ENCODE results near the gene EFL1. TPM values are rescaled to one million over a fixed set of nuclear protein-coding genes. Genes with fewer than 3 reads are reported as not detected.

EFL1 gene
- total and polyA plus RNA-seq, 9 of the 15 experiments (the other 6 are each of a cell fraction or from before 2014, with no cell fraction given), result 4.8 to 32.5 (median 16.9) TPM

DNA sequence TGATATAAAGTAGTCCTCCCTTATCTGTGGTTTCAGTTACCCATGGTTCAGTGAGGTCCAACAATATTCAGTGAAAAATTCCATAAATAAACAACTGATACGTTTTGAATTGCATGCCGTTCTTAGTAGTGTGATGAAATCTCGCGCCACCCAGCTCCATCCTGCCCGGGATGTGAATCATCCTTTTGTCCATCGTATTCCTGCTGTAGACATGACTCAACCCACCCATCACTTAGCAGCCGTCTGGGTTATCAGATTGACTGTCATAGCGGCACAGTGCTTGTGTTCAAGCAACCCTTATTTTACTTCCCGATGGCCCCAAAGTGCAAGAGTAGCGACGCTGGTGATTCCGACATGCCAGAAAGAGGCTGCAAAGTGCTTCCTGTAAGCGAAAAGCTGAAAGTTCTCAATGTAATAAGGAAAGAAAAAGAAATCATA lies 168.7 kb downstream of the EFL1 start (continued):
- TF ChIP-seq ZNF445 (CRISPR knock-in tag; IDR thresholded peaks at IDR 0.05; ENCODE audit: low read depth) (no peak), TCF3 (CRISPR knock-in tag; IDR thresholded peaks at IDR 0.05) (no peak), POLR2H (tag; IDR thresholded peaks at IDR 0.05; ENCODE audit: low read depth) (peak; percentile 78), E2F3 (CRISPR knock-in tag; IDR thresholded peaks at IDR 0.05) (no peak), ZNF175 (CRISPR knock-in tag; IDR thresholded peaks at IDR 0.05; ENCODE audit: low read depth) (peak; percentile 82), ZNF644 (tag; IDR thresholded peaks at IDR 0.05; ENCODE audit: low read depth) (no peak), MYBL2 (IDR thresholded peaks at IDR 0.05; ENCODE audit: low read depth) (0 out of 2 replicates have a peak, but pooled peaks have one; percentile 45), MYBL2 (CRISPR knock-in tag; IDR thresholded peaks at IDR 0.05; ENCODE audit: borderline replicate concordance) (no peak), HNRNPLL (IDR thresholded peaks at IDR 0.05; ENCODE audit: low read depth, low read length, poor library complexity, severe bottlenecking) (no peak), ETS2 (tag; IDR thresholded peaks at IDR 0.05; ENCODE audit: borderline replicate concordance, poor library complexity, severe bottlenecking) (no peak), PYGO2 (tag; IDR thresholded peaks at IDR 0.05) (no peak), NCOR1 (IDR thresholded peaks at IDR 0.05) (peak; percentile 36; the same call in 1 of the 2 replicates), NR2C2 (CRISPR knock-in tag; IDR thresholded peaks at IDR 0.05) (no peak), NR2C2 (tag; IDR thresholded peaks at IDR 0.05) (peak; percentile 49; the same call in 1 of the 2 replicates), PHTF2 (CRISPR knock-in tag; IDR thresholded peaks at IDR 0.05) (no peak), PML (IDR thresholded peaks at IDR 0.05; ENCODE audit: low read length) (no peak), SREBF1 (IDR thresholded peaks at IDR 0.05; ENCODE audit: borderline replicate concordance, low read depth, low read length) (no peak), ZNF79 (CRISPR knock-in tag; IDR thresholded peaks at IDR 0.05; ENCODE audit: low read depth) (no peak), CBX8 (IDR thresholded peaks at IDR 0.05; ENCODE audit: borderline replicate concordance, extremely low read depth, low read depth, low read length, poor library complexity, severe bottlenecking) (no peak), FOXM1 (IDR thresholded peaks at IDR 0.05; ENCODE audit: low read depth) (peak; percentile 96), FOXM1 (CRISPR knock-in tag; IDR thresholded peaks at IDR 0.05; ENCODE audit: low read depth) (no peak), KDM5B (IDR thresholded peaks at IDR 0.05; ENCODE audit: insufficient replicate concordance, low read depth, low read length) (no peak)
- TF ChIP-seq, protein P1, sequence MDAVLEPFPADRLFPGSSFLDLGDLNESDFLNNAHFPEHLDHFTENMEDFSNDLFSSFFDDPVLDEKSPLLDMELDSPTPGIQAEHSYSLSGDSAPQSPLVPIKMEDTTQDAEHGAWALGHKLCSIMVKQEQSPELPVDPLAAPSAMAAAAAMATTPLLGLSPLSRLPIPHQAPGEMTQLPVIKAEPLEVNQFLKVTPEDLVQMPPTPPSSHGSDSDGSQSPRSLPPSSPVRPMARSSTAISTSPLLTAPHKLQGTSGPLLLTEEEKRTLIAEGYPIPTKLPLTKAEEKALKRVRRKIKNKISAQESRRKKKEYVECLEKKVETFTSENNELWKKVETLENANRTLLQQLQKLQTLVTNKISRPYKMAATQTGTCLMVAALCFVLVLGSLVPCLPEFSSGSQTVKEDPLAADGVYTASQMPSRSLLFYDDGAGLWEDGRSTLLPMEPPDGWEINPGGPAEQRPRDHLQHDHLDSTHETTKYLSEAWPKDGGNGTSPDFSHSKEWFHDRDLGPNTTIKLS (IDR thresholded peaks at IDR 0.05; ENCODE audit: borderline replicate concordance, low read depth), result no peak
- TF ChIP-seq, protein P2, sequence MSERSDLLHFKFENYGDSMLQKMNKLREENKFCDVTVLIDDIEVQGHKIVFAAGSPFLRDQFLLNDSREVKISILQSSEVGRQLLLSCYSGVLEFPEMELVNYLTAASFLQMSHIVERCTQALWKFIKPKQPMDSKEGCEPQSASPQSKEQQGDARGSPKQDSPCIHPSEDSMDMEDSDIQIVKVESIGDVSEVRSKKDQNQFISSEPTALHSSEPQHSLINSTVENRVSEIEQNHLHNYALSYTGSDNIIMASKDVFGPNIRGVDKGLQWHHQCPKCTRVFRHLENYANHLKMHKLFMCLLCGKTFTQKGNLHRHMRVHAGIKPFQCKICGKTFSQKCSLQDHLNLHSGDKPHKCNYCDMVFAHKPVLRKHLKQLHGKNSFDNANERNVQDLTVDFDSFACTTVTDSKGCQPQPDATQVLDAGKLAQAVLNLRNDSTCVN (CRISPR knock-in tag; IDR thresholded peaks at IDR 0.05), result no peak
- TF ChIP-seq, protein P3, sequence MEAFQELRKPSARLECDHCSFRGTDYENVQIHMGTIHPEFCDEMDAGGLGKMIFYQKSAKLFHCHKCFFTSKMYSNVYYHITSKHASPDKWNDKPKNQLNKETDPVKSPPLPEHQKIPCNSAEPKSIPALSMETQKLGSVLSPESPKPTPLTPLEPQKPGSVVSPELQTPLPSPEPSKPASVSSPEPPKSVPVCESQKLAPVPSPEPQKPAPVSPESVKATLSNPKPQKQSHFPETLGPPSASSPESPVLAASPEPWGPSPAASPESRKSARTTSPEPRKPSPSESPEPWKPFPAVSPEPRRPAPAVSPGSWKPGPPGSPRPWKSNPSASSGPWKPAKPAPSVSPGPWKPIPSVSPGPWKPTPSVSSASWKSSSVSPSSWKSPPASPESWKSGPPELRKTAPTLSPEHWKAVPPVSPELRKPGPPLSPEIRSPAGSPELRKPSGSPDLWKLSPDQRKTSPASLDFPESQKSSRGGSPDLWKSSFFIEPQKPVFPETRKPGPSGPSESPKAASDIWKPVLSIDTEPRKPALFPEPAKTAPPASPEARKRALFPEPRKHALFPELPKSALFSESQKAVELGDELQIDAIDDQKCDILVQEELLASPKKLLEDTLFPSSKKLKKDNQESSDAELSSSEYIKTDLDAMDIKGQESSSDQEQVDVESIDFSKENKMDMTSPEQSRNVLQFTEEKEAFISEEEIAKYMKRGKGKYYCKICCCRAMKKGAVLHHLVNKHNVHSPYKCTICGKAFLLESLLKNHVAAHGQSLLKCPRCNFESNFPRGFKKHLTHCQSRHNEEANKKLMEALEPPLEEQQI (IDR thresholded peaks at IDR 0.05), result no peak

All from K562 (cell line).